Activated CD8-positive, alpha-beta memory T cell treated with anti-CD3 and anti-CD28 coated beads, Interleukin-2, amount 10 ng/mL, durations not matched to agents 7 days and 5 days (primary cell): ENCODE results near the gene ATP2B2. TPM values are rescaled to one million over a fixed set of nuclear protein-coding genes. Genes with fewer than 3 reads are reported as not detected.

Experiments
- ATAC-seq: fragments of 150-1000 bp; cut with Tn5 transposase; one replicate; pipeline ENCODE4 v1.10.0; 2021; ENCODE audit warnings: moderate library complexity
- CTCF ChIA-PET: fragments of 350-600 bp; sonication (Branson Sonifier 250); formaldehyde crosslinking; loops from one replicate; lab custom pipeline; 2021; ENCODE audit warnings: antibody characterized with exemption; lab: Charles Lee
- DNase-seq: peaks from one replicate; pipeline ENCODE4 v3.0.0-alpha.2; 2020
- H3K27ac Mint-ChIP-seq: one replicate; pipeline ENCODE4 v1.8.0; 2021; ENCODE audit warnings: mild to moderate bottlenecking, mixed read lengths
- H3K27me3 Mint-ChIP-seq: one replicate; pipeline ENCODE4 v1.8.0; 2021; ENCODE audit warnings: mixed read lengths
- H3K36me3 Mint-ChIP-seq: one replicate; pipeline ENCODE4 v1.8.0; 2021; ENCODE audit warnings: mild to moderate bottlenecking, mixed read lengths
- H3K4me1 Mint-ChIP-seq: one replicate; pipeline ENCODE4 v1.8.0; 2021; ENCODE audit warnings: mixed read lengths
- H3K4me3 Mint-ChIP-seq: one replicate; pipeline ENCODE4 v1.8.0; 2021; ENCODE audit warnings: mild to moderate bottlenecking, moderate library complexity, mixed read lengths
- H3K9me3 Mint-ChIP-seq: one replicate; pipeline ENCODE4 v1.8.0; 2022; ENCODE audit warnings: low read depth, mixed read lengths
- total RNA-seq, 2 experiments: library from RNA; stranded (reverse); gene quantifications; one replicate each; pipeline ENCODE4 v1.2.3, GENCODE V29; 2021

Gene ATP2B2
- total RNA-seq, 2 experiments from 2014 or later, result not detected

- H3K9me3 Mint-ChIP-seq, result no peaks in the 10 kb centered on the region
- no peak for DNase-seq
- H3K27ac Mint-ChIP-seq, result no peak overlapping the region
- H3K4me1 Mint-ChIP-seq, result no peaks in the 10 kb centered on the region
- H3K4me3 Mint-ChIP-seq, result no peak overlapping the region
- no peaks in the 10 kb centered on the region for H3K36me3 Mint-ChIP-seq
- peaks cover 7% of the 10 kb centered on the region for H3K27me3 Mint-ChIP-seq
- CTCF ChIA-PET, result no interaction called here
- no peak for ATAC-seq
These were observed 7.9 kb upstream of the ATP2B2 start for GRCh38 chr3:10513306-10513705.

- Mint-ChIP-seq H3K27me3 (peaks cover 7% of the 10 kb centered on the region), H3K27ac (no peak overlapping the region), H3K9me3 (no peaks in the 10 kb centered on the region), H3K4me1 (no peaks in the 10 kb centered on the region), H3K4me3 (no peak overlapping the region), H3K36me3 (no peaks in the 10 kb centered on the region)
- ATAC-seq (no peak), DNase-seq (no peak)
- CTCF ChIA-PET, result no interaction called here
These were observed 7.3 kb upstream of the ATP2B2 start for GRCh38 chr3:10512687-10513086.

- H3K36me3 Mint-ChIP-seq, result no peaks in the 10 kb centered on the region
- H3K9me3 Mint-ChIP-seq, result no peaks in the 10 kb centered on the region
- H3K4me3 Mint-ChIP-seq, result no peak overlapping the region
- CTCF ChIA-PET, result no interaction called here
- H3K4me1 Mint-ChIP-seq, result no peaks in the 10 kb centered on the region
- ATAC-seq (no peak), DNase-seq (no peak)
- H3K27ac Mint-ChIP-seq, result no peak overlapping the region
- H3K27me3 Mint-ChIP-seq, result peaks cover 7% of the 10 kb centered on the region
These were observed 6.6 kb upstream of the ATP2B2 start for GRCh38 chr3:10511809-10512494.

GRCh38 chr3:10510743-10511432, 5.5 kb upstream of the ATP2B2 start:
- ATAC-seq, result no peak
- CTCF ChIA-PET, result no interaction called here
- Mint-ChIP-seq H3K4me1 (no peaks in the 10 kb centered on the region), H3K9me3 (no peaks in the 10 kb centered on the region), H3K36me3 (no peaks in the 10 kb centered on the region), H3K27me3 (peaks cover 4% of the 10 kb centered on the region), H3K4me3 (no peak overlapping the region), H3K27ac (no peak overlapping the region)
- no peak for DNase-seq

GRCh38 chr3:10510086-10510742, 4.8 kb upstream of the ATP2B2 start:
- Mint-ChIP-seq H3K36me3 (no peaks in the 10 kb centered on the region), H3K27me3 (peaks cover 7% of the 10 kb centered on the region), H3K9me3 (no peaks in the 10 kb centered on the region), H3K27ac (no peak overlapping the region), H3K4me1 (no peaks in the 10 kb centered on the region), H3K4me3 (no peak overlapping the region)
- CTCF ChIA-PET, result no interaction called here
- ATAC-seq (no peak), DNase-seq (no peak)

GRCh38 chr3:10509325-10509724, 3.9 kb upstream of the ATP2B2 start:
- Mint-ChIP-seq H3K9me3 (no peaks in the 10 kb centered on the region), H3K4me3 (no peak overlapping the region), H3K4me1 (no peaks in the 10 kb centered on the region), H3K36me3 (no peaks in the 10 kb centered on the region), H3K27ac (no peak overlapping the region), H3K27me3 (peaks cover 13% of the 10 kb centered on the region)
- ATAC-seq (no peak), DNase-seq (no peak)
- CTCF ChIA-PET, result no interaction called here

GRCh38 chr3:10508619-10509260, 3.4 kb upstream of the ATP2B2 start:
- ATAC-seq, result no peak
- H3K27ac Mint-ChIP-seq, result no peak overlapping the region
- peaks cover 19% of the 10 kb centered on the region for H3K27me3 Mint-ChIP-seq
- CTCF ChIA-PET, result no interaction called here
- H3K4me3 Mint-ChIP-seq, result no peak overlapping the region
- no peak for DNase-seq
- H3K9me3 Mint-ChIP-seq, result no peaks in the 10 kb centered on the region
- H3K36me3 Mint-ChIP-seq, result no peaks in the 10 kb centered on the region
- H3K4me1 Mint-ChIP-seq, result no peaks in the 10 kb centered on the region

- peaks cover 20% of the 10 kb centered on the region for H3K27me3 Mint-ChIP-seq
- no peak overlapping the region for H3K27ac Mint-ChIP-seq
- CTCF ChIA-PET, result no interaction called here
- no peaks in the 10 kb centered on the region for H3K9me3 Mint-ChIP-seq
- no peak for ATAC-seq
- DNase-seq, result no peak
- H3K4me1 Mint-ChIP-seq, result no peaks in the 10 kb centered on the region
- H3K4me3 Mint-ChIP-seq, result no peak overlapping the region
- no peaks in the 10 kb centered on the region for H3K36me3 Mint-ChIP-seq
These were observed 2.8 kb upstream of the ATP2B2 start for GRCh38 chr3:10508235-10508618.

- Mint-ChIP-seq H3K27ac (no peak overlapping the region), H3K27me3 (peaks cover 20% of the 10 kb centered on the region), H3K36me3 (no peaks in the 10 kb centered on the region), H3K4me1 (no peaks in the 10 kb centered on the region), H3K9me3 (no peaks in the 10 kb centered on the region), H3K4me3 (no peak overlapping the region)
- CTCF ChIA-PET, result no interaction called here
- ATAC-seq (no peak), DNase-seq (no peak)
These were observed 1.9 kb upstream of the ATP2B2 start for GRCh38 chr3:10507331-10507730.

GRCh38 chr3:10506696-10507095, 1.3 kb upstream of the ATP2B2 start:
- ATAC-seq, result no peak
- Mint-ChIP-seq H3K36me3 (no peaks in the 10 kb centered on the region), H3K4me1 (no peaks in the 10 kb centered on the region), H3K9me3 (no peaks in the 10 kb centered on the region), H3K27ac (no peak overlapping the region), H3K4me3 (no peak overlapping the region), H3K27me3 (peaks cover 20% of the 10 kb centered on the region)
- no peak for DNase-seq
- CTCF ChIA-PET, result no interaction called here

- peaks cover 20% of the 10 kb centered on the region for H3K27me3 Mint-ChIP-seq
- ATAC-seq, result no peak
These were observed 602 bp upstream of the ATP2B2 start for GRCh38 chr3:10505791-10506585.

GRCh38 chr3:10504171-10505049, 976 bp downstream of the ATP2B2 start:
- DNase-seq, result no peak
- Mint-ChIP-seq H3K9me3 (no peaks in the 10 kb centered on the region), H3K27ac (no peak overlapping the region), H3K4me3 (no peak overlapping the region), H3K27me3 (peaks cover 20% of the 10 kb centered on the region), H3K4me1 (peaks cover 3% of the 10 kb centered on the region), H3K36me3 (no peaks in the 10 kb centered on the region)
- CTCF ChIA-PET, result no interaction called here
- no peak for ATAC-seq

More at GRCh38 chr3:10505791-10506585, 602 bp upstream of the ATP2B2 start:
- no peak overlapping the region for H3K4me3 Mint-ChIP-seq
- no peaks in the 10 kb centered on the region for H3K4me1 Mint-ChIP-seq
- CTCF ChIA-PET, result no interaction called here
- DNase-seq, result no peak
- H3K9me3 Mint-ChIP-seq, result no peaks in the 10 kb centered on the region
- no peak overlapping the region for H3K27ac Mint-ChIP-seq
- H3K36me3 Mint-ChIP-seq, result no peaks in the 10 kb centered on the region
